Esophagus squamous epithelium (tissue), 5 donors: ENCODE results near the gene ZCCHC17. TPM values are rescaled to one million over a fixed set of nuclear protein-coding genes. Genes with fewer than 3 reads are reported as not detected.

Experiments
- DNase-seq: peaks from one replicate; lab custom pipeline; 2025; lab: John Stamatoyannopoulos, UW
- H3K27ac ChIP-seq, 4 donors: fragments of 200-600 bp; sonication (generic); one replicate each; pipeline ENCODE4 v1.5.1; 2016 to 2019; ENCODE audit warnings: mild to moderate bottlenecking in 1 of 4
- H3K27me3 ChIP-seq, 4 donors: fragments of 200-600 bp; sonication (generic); 1 replicate in 3 of 4; 2 replicates in 1 of 4; pipeline versions ENCODE4 v1.5.1 to v1.6.0; 2017 to 2021; ENCODE audit warnings: antibody characterized with exemption in 1 of 4
- H3K36me3 ChIP-seq, 3 donors: fragments of 200-600 bp; sonication (generic); one replicate each; pipeline ENCODE4 v1.5.1; 2016 to 2019
- H3K4me1 ChIP-seq, 3 donors: fragments of 200-600 bp; sonication (generic); one replicate each; pipeline ENCODE4 v1.5.1; 2017 to 2019
- H3K4me3 ChIP-seq, 4 donors: fragments of 200-600 bp; sonication (generic); 1 replicate in 3 of 4; 2 replicates in 1 of 4; pipeline ENCODE4 v1.5.1; 2016 to 2019; ENCODE audit warnings: mild to moderate bottlenecking in 2 of 4, moderate library complexity in 1 of 4
- H3K9me3 ChIP-seq, 3 donors: fragments of 200-600 bp; sonication (generic); one replicate each; pipeline ENCODE4 v1.5.1; 2016 to 2019
- CTCF ChIP-seq, 6 experiments: fragments of 450-650 bp in 4 of 6; fragments of 200-600 bp in 2 of 6; sonication (generic) in 2 of 6; IDR thresholded peaks; one replicate each; pipeline ENCODE4 v1.5.1; 2016 to 2019; ENCODE audit warnings: antibody characterized with exemption in 6 of 6, mild to moderate bottlenecking in 4 of 6, moderate library complexity in 4 of 6
- POLR2A ChIP-seq, 4 donors: fragments of 450-650 bp; IDR thresholded peaks; one replicate each; pipeline ENCODE4 v1.6.1; 2017; ENCODE audit warnings: antibody characterized with exemption in 4 of 4, mild to moderate bottlenecking in 4 of 4, moderate library complexity in 3 of 4
- WGBS, 2 donors: methylation state at CpG; one replicate each; pipeline ENCODE4 v1.1.5; 2018; 5-methylcytosine and 5-hydroxymethylcytosine counted together
- intact Hi-C: fragments of 100-400 bp; cut with DNase I; formaldehyde crosslinking; loops from one replicate; pipeline ENCODE4 v1.15.0; 2022
- total RNA-seq, 4 donors: library from RNA; depleted of rRNA; stranded (reverse); fragments of >200 nt; gene quantifications; one replicate each; pipeline ENCODE4 v1.1.0, GENCODE V29; 2016
- donor health status: DM: yes; HTN: yes; CAD: no.

Gene ZCCHC17
- total RNA-seq, 4 donors from 2014 or later: 11.5 to 22.5 (median 18.6) TPM

GRCh38 chr1:31373897-31374486 lies 77.2 kb downstream of the ZCCHC17 start:
- WGBS, 2 donors: 31 to 42% methylated on average over 11 of the region's 11 CpGs
- Histone ChIP-seq H3K36me3 (no peaks in the 10 kb centered on the region), H3K9me3 (no peaks in the 10 kb centered on the region), H3K27me3 (peaks cover 0 to 5% (median 0%) of the 10 kb centered on the region in 4 donors), H3K4me3 (peak overlapping the region in 3 of 4 donors; percentile 37 to 58 (median 48)), H3K27ac (peak overlapping the region; percentile 29 to 82 (median 74)), H3K4me1 (peaks cover 15 to 32% (median 15%) of the 10 kb centered on the region in 3 donors)
- DNase-seq: no peak
- intact Hi-C loops: no loop called here
- no peak for TF ChIP-seq CTCF (IDR thresholded peaks at IDR 0.05)

GRCh38 chr1:31374511-31375196 lies 77.8 kb downstream of the ZCCHC17 start:
- no peak overlapping the region for H3K4me3 ChIP-seq
- WGBS, 2 donors: 63 to 86% methylated on average over 4 to 5 of the region's 7 CpGs
- peak overlapping the region in 3 of 4 donors; percentile 54 to 82 (median 72) for H3K27ac ChIP-seq
- H3K36me3 ChIP-seq: no peaks in the 10 kb centered on the region
- no peak for DNase-seq
- intact Hi-C loops: no loop called here
- no peaks in the 10 kb centered on the region for H3K9me3 ChIP-seq
- TF ChIP-seq POLR2A (IDR thresholded peaks at IDR 0.05) (no peak), CTCF (IDR thresholded peaks at IDR 0.05) (no peak)
- peaks cover 0 to 5% (median 0%) of the 10 kb centered on the region in 4 donors for H3K27me3 ChIP-seq
- H3K4me1 ChIP-seq: peaks cover 15 to 32% (median 15%) of the 10 kb centered on the region in 3 donors

- peaks cover 0 to 5% (median 0%) of the 10 kb centered on the region in 4 donors for H3K27me3 ChIP-seq
- H3K27ac ChIP-seq: no peak overlapping the region
- no peak overlapping the region for H3K4me3 ChIP-seq
- TF ChIP-seq CTCF (IDR thresholded peaks at IDR 0.05): no peak
- TF ChIP-seq POLR2A (IDR thresholded peaks at IDR 0.05): no peak
- intact Hi-C loops: no loop called here
- H3K4me1 ChIP-seq: peaks cover 15 to 47% (median 16%) of the 10 kb centered on the region in 3 donors
- 65 to 74% methylated on average over 7 of the region's 8 CpGs for WGBS, 2 donors
- H3K9me3 ChIP-seq: no peaks in the 10 kb centered on the region
- DNase-seq: no peak
- H3K36me3 ChIP-seq: no peaks in the 10 kb centered on the region
Observed at GRCh38 chr1:31376375-31377134, 79.7 kb downstream of the ZCCHC17 start.

DNA sequence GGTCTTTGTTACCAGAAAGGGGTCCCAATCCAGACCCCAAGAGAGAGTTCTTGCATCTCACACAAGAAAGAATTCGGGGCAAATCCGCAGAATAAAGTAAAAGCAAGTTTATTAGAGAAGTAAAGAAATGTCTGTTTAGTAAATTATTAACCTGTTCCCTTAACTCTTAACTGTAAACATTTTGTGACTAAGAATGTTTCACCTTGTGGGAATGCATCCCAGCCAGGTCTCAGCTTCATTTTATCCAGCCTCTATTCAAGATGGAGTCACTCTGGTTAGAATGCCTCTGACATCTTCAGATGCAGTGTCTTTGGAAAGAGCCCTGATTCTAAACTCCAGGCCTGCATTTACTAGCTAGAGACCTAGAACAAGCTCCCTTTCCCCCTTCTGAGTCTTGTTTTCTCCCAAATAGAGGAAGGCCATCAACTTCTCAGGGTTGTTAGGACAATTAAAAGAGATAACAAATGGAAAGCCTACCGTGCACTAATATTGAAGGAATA lies 80.6 kb downstream of the ZCCHC17 start:
- no peaks in the 10 kb centered on the region for H3K36me3 ChIP-seq
- intact Hi-C loops: no loop called here
- peaks cover 0 to 5% (median 0%) of the 10 kb centered on the region in 4 donors for H3K27me3 ChIP-seq
- no peaks in the 10 kb centered on the region for H3K9me3 ChIP-seq
- H3K27ac ChIP-seq: no peak overlapping the region
- H3K4me1 ChIP-seq: peaks cover 15 to 48% (median 22%) of the 10 kb centered on the region in 3 donors
- TF ChIP-seq POLR2A (IDR thresholded peaks at IDR 0.05) (no peak), CTCF (IDR thresholded peaks at IDR 0.05) (no peak)
- no peak for DNase-seq
- H3K4me3 ChIP-seq: no peak overlapping the region
- 98 to 100% methylated on average over 3 of the region's 3 CpGs for WGBS, 2 donors
